GM23248 (cell line): ENCODE measurements around the gene INTS14. TPM values are rescaled to one million over a fixed set of nuclear protein-coding genes. Genes with fewer than 3 reads are reported as not detected.
"Not testable (repeated sequence)": the region's sequence is repeated elsewhere in the genome, so short reads cannot be mapped to it uniquely, and the experiment has no call there.

Source experiments
- DNase-seq: peaks from one replicate; pipeline ENCODE4 v3.0.0-alpha.2; 2015
- H2AFZ ChIP-seq: fragments of 200-600 bp; sonication (generic); 2 replicates; pipeline ENCODE4 v1.6.1; 2016; ENCODE audit warnings: antibody characterized with exemption
- H3F3A ChIP-seq: fragments of 200-600 bp; sonication (generic); 2 replicates; pipeline ENCODE4 v1.6.1; 2016; ENCODE audit warnings: mild to moderate bottlenecking, antibody characterized with exemption, mixed run types; ENCODE audit not compliant: insufficient read depth
- H3K27ac ChIP-seq: fragments of 200-600 bp; sonication (generic); 2 replicates; pipeline ENCODE4 v1.5.1; 2016; ENCODE audit warnings: mild to moderate bottlenecking
- H3K27me3 ChIP-seq: fragments of 200-600 bp; sonication (generic); replicated peaks from 2 replicates; pipeline ENCODE4 v1.6.1; 2016; ENCODE audit warnings: mild to moderate bottlenecking; ENCODE audit not compliant: insufficient read depth
- H3K36me3 ChIP-seq: fragments of 200-600 bp; sonication (generic); 2 replicates; pipeline ENCODE4 v1.6.1; 2016; ENCODE audit warnings: low read depth, mild to moderate bottlenecking
- H3K4me1 ChIP-seq: fragments of 200-600 bp; sonication (generic); 2 replicates; pipeline ENCODE4 v1.6.1; 2016; ENCODE audit warnings: mild to moderate bottlenecking; ENCODE audit not compliant: insufficient read depth
- H3K4me2 ChIP-seq: fragments of 200-600 bp; sonication (generic); one replicate; pipeline ENCODE4 v1.6.1; 2016; ENCODE audit warnings: mild to moderate bottlenecking; ENCODE audit not compliant: unreplicated experiment
- H3K4me3 ChIP-seq: fragments of 200-600 bp; sonication (generic); 2 replicates; pipeline ENCODE4 v1.5.1; 2016; ENCODE audit warnings: mild to moderate bottlenecking
- H3K79me2 ChIP-seq: fragments of 200-600 bp; sonication (generic); 2 replicates; pipeline ENCODE4 v1.6.1; 2016; ENCODE audit warnings: mild to moderate bottlenecking; ENCODE audit not compliant: insufficient read depth
- H3K9ac ChIP-seq: fragments of 200-600 bp; sonication (generic); 2 replicates; pipeline ENCODE4 v1.6.1; 2016; ENCODE audit warnings: mild to moderate bottlenecking
- H3K9me2 ChIP-seq: fragments of 200-600 bp; sonication (generic); 2 replicates; pipeline ENCODE4 v1.6.1; 2016; ENCODE audit warnings: mixed run types, mild to moderate bottlenecking, moderate library complexity; ENCODE audit not compliant: insufficient read depth
- H3K9me3 ChIP-seq: fragments of 200-600 bp; sonication (generic); one replicate; pipeline ENCODE4 v1.6.1; 2017; ENCODE audit warnings: low read depth
- H4K20me1 ChIP-seq: fragments of 200-600 bp; sonication (generic); 2 replicates; pipeline ENCODE4 v1.6.0; 2016; ENCODE audit not compliant: insufficient read depth
- EZH2 ChIP-seq: fragments of 200-600 bp; sonication (generic); IDR thresholded peaks from 2 replicates; pipeline ENCODE4 v1.6.1; 2018; ENCODE audit warnings: antibody characterized with exemption, mild to moderate bottlenecking; ENCODE audit not compliant: insufficient read depth, poor library complexity, severe bottlenecking
- EZH2phosphoT487 ChIP-seq: fragments of 200-600 bp; sonication (generic); IDR thresholded peaks from 2 replicates; pipeline ENCODE4 v1.6.1; 2018; ENCODE audit warnings: antibody characterized with exemption, moderate library complexity, mild to moderate bottlenecking, low read depth; ENCODE audit not compliant: insufficient read depth
- WGBS, 2 experiments: methylation state at CpG; one replicate each; pipeline ENCODE4 v1.1.6; 2015 to 2017; ENCODE audit warnings: low lambda C conversion rate in 2 of 2, low coverage in 1 of 2; ENCODE audit errors: missing lambda C conversion rate in 2 of 2; 5-methylcytosine and 5-hydroxymethylcytosine counted together
- in situ Hi-C: fragments of 300-500 bp; cut with MboI; formaldehyde crosslinking; loops from 2 replicates; pipeline ENCODE4 v1.15.0; 2020
- polyA plus RNA-seq: library from polyadenylated mRNA; unstranded; fragments of >200 nt; fragmentation: Nextera tagmentation; extraction: Ambion mirVana; gene quantifications from 2 replicates; pipeline ENCODE4 v1.2.1, GENCODE V29; 2016
- total RNA-seq: library from RNA; depleted of rRNA; stranded (reverse); fragments of >200 nt; shearing (Covaris generic); gene quantifications from 2 replicates; pipeline ENCODE4 v1.2.3, GENCODE V29; 2014

Gene INTS14
- total and polyA plus RNA-seq, 2 experiments from 2014 or later, result 31.7 to 41.4 TPM

DNA sequence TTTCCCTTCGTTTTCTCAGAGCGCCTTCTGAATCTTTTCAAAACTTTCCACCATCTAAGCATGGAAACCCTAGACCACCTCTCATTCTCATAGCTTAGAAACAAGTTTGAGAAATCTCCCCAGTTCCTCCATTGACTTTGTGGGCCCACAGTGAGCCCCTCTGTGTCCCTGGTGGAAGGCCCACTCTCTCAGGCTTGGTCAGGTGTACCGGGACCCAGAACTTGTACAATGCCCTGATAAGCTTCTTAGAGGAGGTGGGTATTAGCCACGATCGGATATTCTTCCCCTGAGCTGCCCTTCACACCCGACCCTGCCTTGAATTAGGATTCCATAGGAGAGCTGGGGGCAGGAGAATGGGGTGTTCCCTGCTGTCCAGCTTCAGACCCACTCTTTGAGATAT is 10.7 kb upstream of the INTS14 start, which contains the start of gene SLC24A1:
Gene SLC24A1 (plus strand): TSS at position 301 of the 400 bp plus-strand sequence. CDS start 2,143 bp downstream, outside the sequence.
- H2AFZ ChIP-seq, result no peak within 1 kb of the TSS
- no peaks in the 10 kb centered on the region for H3K9me3 ChIP-seq
- H3K27ac ChIP-seq, result no peak within 1 kb of the TSS
- 82 to 83% methylated on average over 6 of the region's 6 CpGs for WGBS, 2 experiments
- H3K27me3 ChIP-seq, result no peaks in the 10 kb centered on the region
- no peaks in the 10 kb centered on the region for H3K79me2 ChIP-seq
- no peak within 1 kb of the TSS for H3K4me3 ChIP-seq
- no peaks in the 10 kb centered on the region for H4K20me1 ChIP-seq
- no peak for TF ChIP-seq EZH2phosphoT487
- TF ChIP-seq EZH2, result no peak
- H3K4me2 ChIP-seq, result no peak within 1 kb of the TSS
- no peak within 1 kb of the TSS for H3K9ac ChIP-seq
- no peak for DNase-seq
- in situ Hi-C loops, result no loop called here
- no peaks in the 10 kb centered on the region for H3K36me3 ChIP-seq
- no peaks in the 10 kb centered on the region for H3F3A ChIP-seq
- no peaks in the 10 kb centered on the region for H3K4me1 ChIP-seq
- no peaks in the 10 kb centered on the region for H3K9me2 ChIP-seq

DNA sequence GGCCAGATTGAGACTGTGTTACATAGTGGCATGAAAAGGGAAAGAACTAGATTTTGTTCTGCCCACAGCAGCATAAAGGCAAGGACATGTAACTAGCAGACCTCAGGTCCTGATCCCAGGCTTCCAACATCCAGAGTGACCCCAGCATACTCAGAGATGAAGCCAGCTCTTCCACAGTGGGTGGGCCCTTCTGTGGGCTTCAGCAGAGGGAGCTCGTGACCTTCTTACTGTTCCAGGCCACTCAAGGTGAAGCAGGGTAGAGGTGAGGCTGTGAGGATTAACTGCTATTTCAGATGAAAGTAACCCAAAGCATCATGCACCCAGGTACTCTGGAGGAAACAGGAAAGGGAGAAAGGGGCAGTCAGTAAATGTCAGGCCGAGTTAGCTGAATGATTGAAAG is 9.9 kb upstream of the INTS14 start:
- in situ Hi-C loops, result no loop called here
- Histone ChIP-seq H3K27ac (no peak overlapping the region), H3K4me1 (no peaks in the 10 kb centered on the region), H4K20me1 (no peaks in the 10 kb centered on the region), H3K27me3 (no peaks in the 10 kb centered on the region), H3K4me3 (no peak overlapping the region), H3K79me2 (no peaks in the 10 kb centered on the region), H2AFZ (no peak overlapping the region), H3K9ac (no peak overlapping the region), H3K9me3 (no peaks in the 10 kb centered on the region), H3F3A (no peaks in the 10 kb centered on the region), H3K4me2 (no peak overlapping the region), H3K36me3 (no peaks in the 10 kb centered on the region), H3K9me2 (no peaks in the 10 kb centered on the region)
- TF ChIP-seq EZH2phosphoT487 (no peak), EZH2 (no peak)
- 79 to 87% methylated on average over 2 of the region's 2 CpGs for WGBS, 2 experiments
- DNase-seq, result no peak

DNA sequence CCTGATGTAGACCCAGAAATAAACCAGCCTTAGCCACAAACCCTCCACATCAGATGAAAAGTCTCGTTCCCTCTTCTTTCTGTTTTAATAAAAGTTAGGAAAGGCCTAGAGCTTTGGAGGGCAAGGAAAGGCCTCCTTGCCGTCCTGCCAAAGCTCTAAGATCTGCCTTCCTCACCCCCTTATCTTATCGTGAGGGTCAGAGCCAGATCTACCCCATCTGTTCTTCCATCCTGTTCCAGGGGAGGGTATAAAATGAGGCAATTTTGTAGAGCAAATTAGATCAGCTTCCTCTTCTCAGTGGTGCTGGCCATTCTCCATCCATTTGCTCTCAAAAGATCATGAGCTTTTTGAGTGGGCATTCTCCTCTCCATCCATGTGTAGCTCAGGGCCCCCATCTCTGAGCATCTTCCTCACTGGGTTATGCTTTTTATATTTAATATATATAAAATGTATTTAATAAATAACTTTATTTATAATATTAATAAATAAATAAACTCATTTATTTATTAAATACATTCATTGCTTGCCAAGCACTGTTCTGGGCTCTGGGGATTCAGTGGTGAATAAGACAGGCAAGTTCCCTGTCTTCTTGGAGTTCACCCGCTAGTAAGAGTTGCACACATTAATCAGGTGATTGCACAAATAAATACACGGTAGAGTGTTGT is 8.8 kb upstream of the INTS14 start:
- no peaks in the 10 kb centered on the region for H3F3A ChIP-seq
- H3K27me3 ChIP-seq, result no peaks in the 10 kb centered on the region
- no peaks in the 10 kb centered on the region for H3K4me1 ChIP-seq
- no peak for DNase-seq
- H3K9me3 ChIP-seq, result no peaks in the 10 kb centered on the region
- TF ChIP-seq EZH2 (no peak), EZH2phosphoT487 (no peak)
- no peak overlapping the region for H3K9ac ChIP-seq
- no peaks in the 10 kb centered on the region for H3K9me2 ChIP-seq
- H4K20me1 ChIP-seq, result no peaks in the 10 kb centered on the region
- no peak overlapping the region for H3K4me2 ChIP-seq
- H3K4me3 ChIP-seq, result no peak overlapping the region
- no peak overlapping the region for H2AFZ ChIP-seq
- no peak overlapping the region for H3K27ac ChIP-seq
- H3K79me2 ChIP-seq, result no peaks in the 10 kb centered on the region
- in situ Hi-C loops, result no loop called here
- H3K36me3 ChIP-seq, result no peaks in the 10 kb centered on the region
- WGBS, 2 experiments, result 84 to 85% methylated on average over 5 of the region's 5 CpGs

DNA sequence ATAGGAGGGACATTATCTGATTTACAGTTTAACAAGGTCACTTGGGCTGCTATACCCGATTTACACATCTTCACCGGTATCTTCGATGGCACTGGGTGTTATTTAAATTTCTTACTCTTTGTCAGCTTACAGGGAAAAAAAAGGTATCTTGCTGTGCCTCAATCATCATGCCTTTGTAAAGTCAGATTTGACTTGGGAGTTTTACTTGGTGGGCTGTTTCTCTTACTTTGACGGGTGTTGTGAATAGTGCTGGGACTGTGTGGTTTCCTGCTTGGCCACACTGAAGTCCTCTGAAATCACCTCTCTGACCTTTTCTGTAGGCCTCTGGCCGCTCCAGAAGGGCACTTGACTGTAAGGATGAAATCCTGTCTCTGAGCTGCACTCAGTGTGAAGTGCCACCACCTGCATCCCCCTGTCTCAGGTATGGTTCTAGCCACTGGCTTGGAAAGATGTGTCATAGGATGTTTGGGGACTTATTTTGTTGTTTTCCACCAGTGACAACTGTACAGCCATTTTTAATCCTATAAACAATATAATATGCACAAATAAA is 7.7 kb upstream of the INTS14 start:
- Histone ChIP-seq H3K9ac (no peak overlapping the region), H2AFZ (no peak overlapping the region), H4K20me1 (no peaks in the 10 kb centered on the region), H3K4me1 (no peaks in the 10 kb centered on the region), H3K36me3 (no peaks in the 10 kb centered on the region), H3K9me3 (no peaks in the 10 kb centered on the region), H3K9me2 (no peaks in the 10 kb centered on the region), H3F3A (no peaks in the 10 kb centered on the region), H3K79me2 (no peaks in the 10 kb centered on the region), H3K27me3 (no peaks in the 10 kb centered on the region), H3K4me3 (no peak overlapping the region), H3K4me2 (no peak overlapping the region), H3K27ac (no peak overlapping the region)
- WGBS, 2 experiments, result 69 to 78% methylated on average over 5 of the region's 5 CpGs
- in situ Hi-C loops, result no loop called here
- DNase-seq, result no peak
- TF ChIP-seq EZH2phosphoT487 (no peak), EZH2 (no peak)

DNA sequence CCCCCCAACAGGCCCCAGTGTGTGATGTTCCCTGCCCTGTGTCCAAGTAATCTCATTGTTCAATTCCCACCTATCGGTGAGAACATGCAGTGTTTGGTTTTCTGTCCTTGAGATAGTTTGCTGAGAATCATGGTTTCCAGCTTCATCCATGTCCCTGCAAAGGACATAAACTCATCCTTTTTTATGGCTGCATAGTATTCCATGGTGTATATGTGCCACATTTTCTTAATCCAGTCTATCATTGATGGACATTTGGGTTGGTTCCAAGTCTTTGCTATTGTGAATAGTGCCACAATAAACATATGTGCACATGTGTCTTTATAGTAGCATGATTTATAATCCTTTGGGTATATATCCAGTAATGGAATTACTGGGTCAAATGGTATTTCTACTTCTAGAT is 5.0 kb upstream of the INTS14 start:
- H3K4me3 ChIP-seq, H3K27me3 ChIP-seq, H3K36me3 ChIP-seq, H3K9me3 ChIP-seq, H3K9ac ChIP-seq, H3K4me2 ChIP-seq, DNase-seq, H2AFZ ChIP-seq, H4K20me1 ChIP-seq, H3K79me2 ChIP-seq, in situ Hi-C loops, H3K27ac ChIP-seq, H3K9me2 ChIP-seq: not testable (repeated sequence)
- peaks cover 14% of the 10 kb centered on the region for H3K4me1 ChIP-seq
- 92 to 100% methylated on average over 1 of the region's 1 CpG for WGBS, 2 experiments
- 0 out of 2 replicates have a peak, but pooled peaks cover 10% of the 10 kb centered on the region for H3F3A ChIP-seq
